GM18909 (cell line): ENCODE results near the gene MXRA7.
"Not testable (repeated sequence)": the region's sequence is repeated elsewhere in the genome, so short reads cannot be mapped to it uniquely, and the experiment has no call there.

Experiments
- ATAC-seq: cut with Tn5 transposase; IDR thresholded peaks from one replicate; pipeline ENCODE4 v1.9.1; 2021; ENCODE audit warnings: mild to moderate bottlenecking; ENCODE audit not compliant: unreplicated experiment, poor library complexity

Gene MXRA7

DNA sequence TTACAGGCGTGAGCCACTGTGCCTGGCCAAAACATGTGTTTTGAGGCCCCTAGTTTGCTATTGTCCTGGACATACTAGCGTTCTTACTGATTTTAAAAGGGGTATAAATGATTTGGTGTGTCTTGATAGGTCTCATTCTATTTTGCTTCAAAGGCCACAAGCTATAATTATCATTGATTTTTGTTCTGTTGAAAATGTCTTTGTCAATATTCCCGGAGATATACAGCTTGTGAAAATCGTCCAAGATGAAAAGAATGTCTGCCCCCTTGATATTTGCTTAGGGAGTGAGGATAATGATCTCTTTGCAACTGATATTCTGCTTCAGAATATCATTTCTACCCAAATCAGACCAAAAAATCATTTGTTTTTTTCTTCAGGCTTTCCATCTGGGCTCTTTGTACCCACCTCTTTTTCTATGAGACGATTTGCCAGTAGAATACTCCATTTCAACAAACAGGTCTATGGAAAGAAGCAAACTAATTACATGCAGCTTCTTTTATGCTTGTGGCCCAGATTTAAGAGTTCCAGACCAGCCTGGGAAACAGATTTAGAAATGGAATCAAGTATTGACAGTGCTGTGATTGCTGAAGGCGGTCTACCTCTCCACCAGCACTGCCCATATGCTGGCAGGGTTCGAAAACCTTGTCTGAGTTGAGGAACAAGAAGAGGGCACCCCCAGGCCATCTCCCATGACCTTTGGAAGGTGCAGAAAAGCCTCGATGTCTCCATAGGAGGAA lies 53.1 kb downstream of the MXRA7 start:
- no peak for ATAC-seq

DNA sequence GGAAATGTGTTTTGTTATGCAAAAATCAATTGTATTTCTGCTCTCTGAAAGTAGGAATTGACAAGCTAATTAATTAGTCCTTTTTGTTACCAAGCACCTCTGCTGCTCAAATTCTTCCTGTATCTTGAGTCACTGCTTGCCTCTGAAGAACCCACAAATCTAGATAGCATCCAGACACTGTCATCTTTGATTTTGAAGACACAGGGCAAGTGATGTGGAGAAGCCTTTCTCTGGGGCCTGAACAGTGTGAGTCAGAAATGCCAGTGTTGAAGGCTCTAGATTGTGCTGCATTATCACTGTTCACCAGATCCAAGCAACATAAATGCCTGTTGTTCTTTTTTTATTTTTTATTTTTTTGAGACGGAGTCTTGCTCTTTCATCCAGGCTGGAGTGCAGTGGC lies 56.4 kb downstream of the MXRA7 start:
- no peak for ATAC-seq

DNA sequence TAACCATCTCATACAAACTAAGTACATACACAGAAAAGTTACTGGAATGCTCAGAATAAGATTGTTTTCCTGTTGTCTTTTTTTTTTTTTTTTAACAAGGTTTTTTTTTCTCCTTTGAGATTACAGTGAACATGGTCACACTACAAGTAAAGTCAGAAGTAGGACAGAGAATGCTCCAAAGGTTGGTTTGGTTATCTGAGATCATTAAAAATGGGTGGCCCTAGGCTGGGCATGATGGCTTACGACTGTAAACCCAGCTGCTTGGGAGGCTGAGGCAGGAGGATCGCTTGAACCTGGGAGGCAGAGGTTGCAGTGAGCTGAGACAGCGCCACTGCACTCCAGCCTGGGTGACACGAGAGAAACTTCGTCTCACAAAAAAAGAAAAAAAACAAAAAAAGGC lies 60.3 kb downstream of the MXRA7 start:
- ATAC-seq = no peak

GRCh38 chr17:76646712-76647111 lies 64.1 kb downstream of the MXRA7 start:
- ATAC-seq = no peak

DNA sequence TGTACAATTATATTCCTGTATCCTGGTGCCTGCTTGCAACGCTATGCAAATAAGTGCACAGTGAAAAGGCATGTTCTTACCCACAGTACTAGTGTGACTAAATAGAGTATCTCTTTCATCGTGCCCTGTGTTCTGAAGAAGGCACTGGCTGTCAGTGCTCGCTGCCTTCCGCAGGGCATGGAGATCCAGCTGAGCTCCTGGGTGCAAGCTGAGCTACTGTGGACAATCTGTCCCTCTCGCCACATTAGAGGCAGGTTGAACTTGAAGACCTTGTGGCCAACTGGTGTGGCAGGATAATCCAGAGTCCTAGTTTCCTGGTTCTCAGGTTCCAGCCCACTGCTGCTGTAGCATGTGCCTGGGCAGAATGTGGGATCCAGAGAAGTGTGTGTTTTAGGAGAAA lies 65.3 kb downstream of the MXRA7 start:
- no peak for ATAC-seq

- no peak for ATAC-seq
Observed at GRCh38 chr17:76644995-76645394, 65.8 kb downstream of the MXRA7 start.

- no peak for ATAC-seq
Observed at GRCh38 chr17:76643553-76644148, 67.1 kb downstream of the MXRA7 start, which contains the start of gene ST6GALNAC1. Gene ST6GALNAC1, minus strand, starts transcription at chr17:76643757. Its CDS starts 119 bp downstream, at chr17:76643638.

DNA sequence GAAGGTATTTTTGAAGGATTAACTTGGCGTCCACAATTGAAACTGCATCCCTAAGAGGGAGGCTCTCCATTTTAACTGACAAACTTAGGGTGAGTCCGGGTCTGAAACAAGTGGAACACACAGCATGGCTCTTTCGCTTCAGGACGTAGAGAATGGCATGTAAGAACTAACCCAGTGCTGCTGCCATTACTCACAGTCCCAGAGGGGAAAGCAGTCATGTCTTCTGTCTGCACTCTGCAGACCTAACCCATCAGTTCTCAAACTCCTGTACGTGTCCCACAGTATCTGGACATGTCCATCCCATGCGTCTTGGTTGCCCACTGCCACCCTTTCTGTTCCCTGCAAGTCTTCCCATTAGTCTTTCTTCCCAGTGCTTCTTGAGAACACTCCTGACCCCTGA lies 67.8 kb downstream of the MXRA7 start:
- no peak for ATAC-seq

- ATAC-seq = no peak
Observed at GRCh38 chr17:76642032-76642561, 68.7 kb downstream of the MXRA7 start.

GRCh38 chr17:76641501-76641900 lies 69.3 kb downstream of the MXRA7 start:
- ATAC-seq = no peak

DNA sequence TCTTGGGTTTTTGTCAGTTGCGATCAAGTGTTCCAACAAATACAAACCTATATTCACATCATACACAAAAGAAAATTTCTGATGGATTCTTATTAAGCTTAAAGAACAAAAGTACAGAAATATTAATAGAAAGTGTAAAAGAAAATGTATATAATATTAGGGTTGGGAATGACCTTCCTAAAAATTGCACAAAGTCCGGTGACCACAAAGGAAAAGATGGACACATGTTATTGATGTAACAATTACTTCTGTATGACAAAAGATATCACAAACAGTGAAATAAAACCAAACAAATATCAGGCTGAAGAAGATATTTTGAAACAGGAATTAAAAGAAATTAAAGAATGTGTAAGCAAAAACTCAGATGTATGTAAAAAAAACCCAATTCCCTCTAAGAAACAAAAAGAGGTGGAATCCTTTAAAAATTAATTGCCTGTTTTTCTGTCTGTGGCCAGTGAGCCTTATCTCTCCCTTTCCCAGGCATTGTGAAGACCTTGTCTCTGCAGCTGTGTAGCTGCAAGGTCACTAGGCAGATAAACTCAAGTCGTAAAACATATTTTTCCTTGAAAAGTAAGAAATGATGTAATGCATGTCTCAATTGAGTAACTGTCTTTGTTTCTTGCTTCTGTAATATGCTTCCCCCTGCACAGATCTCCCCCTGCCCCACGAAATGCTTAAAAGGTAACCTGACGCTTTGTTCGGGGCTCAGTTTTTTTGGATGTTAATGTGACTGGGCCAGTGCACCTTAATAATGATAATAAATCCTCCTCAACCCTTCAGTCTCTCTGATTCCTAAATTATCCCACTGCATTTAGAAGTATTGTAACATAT lies 70.0 kb downstream of the MXRA7 start:
- ATAC-seq = no peak

GRCh38 chr17:76638263-76638662 lies 72.5 kb downstream of the MXRA7 start:
- ATAC-seq = no peak

- not testable (repeated sequence) for ATAC-seq
Observed at GRCh38 chr17:76636486-76637206, 74.1 kb downstream of the MXRA7 start.

GRCh38 chr17:76635659-76636360 lies 75.0 kb downstream of the MXRA7 start:
- no peak for ATAC-seq

GRCh38 chr17:76635039-76635438 lies 75.7 kb downstream of the MXRA7 start:
- no peak for ATAC-seq

DNA sequence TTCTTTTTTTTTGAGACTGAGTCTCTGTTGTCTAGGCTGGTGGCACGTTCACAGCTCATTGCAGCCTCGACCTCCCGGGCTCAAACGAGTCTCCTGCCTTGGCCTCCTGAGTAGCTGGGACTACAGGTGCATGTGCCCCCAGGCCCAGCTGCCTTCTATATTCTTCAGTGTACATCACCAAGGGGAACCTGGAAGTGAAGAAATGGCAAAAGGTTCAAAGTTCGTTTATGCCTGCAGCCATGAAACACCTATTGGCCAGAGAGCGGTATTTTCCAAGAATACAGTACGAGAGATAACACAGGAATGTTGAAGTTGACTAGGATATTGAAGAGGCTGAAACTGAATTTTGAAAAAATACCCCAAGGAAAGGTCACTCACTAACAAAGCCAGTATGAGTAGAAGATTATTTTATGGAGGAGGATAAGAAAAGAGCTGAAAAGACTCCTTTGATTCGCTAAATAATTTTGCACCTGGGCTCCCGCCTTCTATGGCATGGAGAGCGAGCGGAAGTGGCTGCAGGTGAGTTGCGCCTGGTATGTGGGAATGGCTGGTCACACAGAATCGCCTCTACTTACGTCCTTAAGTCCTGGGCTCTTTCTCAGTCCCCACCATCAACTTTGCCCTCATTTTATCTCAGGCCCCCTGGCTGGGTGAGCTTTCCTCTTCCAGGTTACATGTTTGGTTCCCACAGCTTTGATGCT lies 77.0 kb downstream of the MXRA7 start:
- ATAC-seq = no peak

- no peak for ATAC-seq
Observed at GRCh38 chr17:76631821-76632565, 78.8 kb downstream of the MXRA7 start.

DNA sequence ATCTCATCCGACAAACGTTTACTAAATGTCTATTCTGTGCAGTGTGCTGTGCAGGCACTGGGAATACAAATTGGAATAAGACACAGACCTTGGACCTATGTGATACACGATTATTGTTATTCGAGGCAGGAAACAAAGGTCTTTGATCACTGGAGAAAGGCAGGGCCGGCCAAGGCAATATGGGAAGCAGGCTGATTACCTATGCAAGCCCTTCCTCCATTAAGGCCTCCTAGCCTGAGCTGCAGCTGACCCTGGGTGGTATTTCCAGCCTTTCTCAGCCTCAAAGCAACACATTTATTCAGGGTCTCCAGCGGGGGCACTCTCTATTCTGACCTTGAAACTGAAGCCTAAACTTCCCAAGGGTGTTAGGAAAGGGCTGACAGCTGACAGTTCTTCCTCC lies 80.6 kb downstream of the MXRA7 start:
- ATAC-seq = no peak
